ENCODE results near the gene COL28A1.

GRCh38 chr7:7563269-7563668 lies 27.6 kb upstream of the COL28A1 start:
- TF ChIP-seq AFF4 (CRISPR knock-in tag; IDR thresholded peaks at IDR 0.05; ENCODE audit: borderline replicate concordance) (no peak), CTCF (IDR thresholded peaks at IDR 0.05) (no peak), CBFB (CRISPR knock-in tag; IDR thresholded peaks at IDR 0.05; ENCODE audit: low read depth) (no peak), ZNF416 (CRISPR knock-in tag; IDR thresholded peaks at IDR 0.05) (no peak), ZNF263 (CRISPR knock-in tag; IDR thresholded peaks at IDR 0.05; ENCODE audit: low read depth) (no peak), GABPB1 (CRISPR knock-in tag; IDR thresholded peaks at IDR 0.05) (no peak), NR3C1 (CRISPR knock-in tag; conservative IDR thresholded peaks at IDR 0.05; ENCODE audit: low read depth) (no peak), FOXK1 (CRISPR knock-in tag; IDR thresholded peaks at IDR 0.05) (no peak), FOXP4 (CRISPR knock-in tag; IDR thresholded peaks at IDR 0.05) (no peak), RORB (CRISPR knock-in tag; IDR thresholded peaks at IDR 0.05) (no peak), ARID4B (CRISPR knock-in tag; IDR thresholded peaks at IDR 0.05; ENCODE audit: borderline replicate concordance) (no peak), E2F1 (CRISPR knock-in tag; IDR thresholded peaks at IDR 0.05) (no peak), SOX15 (CRISPR knock-in tag; IDR thresholded peaks at IDR 0.05) (no peak)
